NCI-H2227 (cell line): Measurements from ENCODE around the gene SMARCAL1.

ENCODE experiments used
- DNase-seq: peaks from one replicate; lab custom pipeline; 2025; ENCODE audit not compliant: unreplicated experiment; lab: John Stamatoyannopoulos, UW

The SMARCAL1 gene

GRCh38 chr2:216392018-216392562, 20.2 kb upstream of the SMARCAL1 start:
- DNase-seq: peak; percentile 44

- no peak for DNase-seq
Measured at GRCh38 chr2:216392945-216393840, 19.1 kb upstream of the SMARCAL1 start.

- no peak for DNase-seq
Measured at GRCh38 chr2:216394881-216395280, 17.4 kb upstream of the SMARCAL1 start.

GRCh38 chr2:216399621-216400020, 12.7 kb upstream of the SMARCAL1 start:
- no peak for DNase-seq

- peak; percentile 16 for DNase-seq
Measured at GRCh38 chr2:216402751-216403150, 9.5 kb upstream of the SMARCAL1 start.

- DNase-seq: peak; percentile 44
Measured at GRCh38 chr2:216404010-216404618, 8.2 kb upstream of the SMARCAL1 start.

GRCh38 chr2:216405588-216405987, 6.7 kb upstream of the SMARCAL1 start:
- DNase-seq: no peak

- DNase-seq: no peak
Measured at GRCh38 chr2:216406826-216407225, 5.5 kb upstream of the SMARCAL1 start.

- DNase-seq: peak; percentile 46
Measured at GRCh38 chr2:216408426-216409290, 3.6 kb upstream of the SMARCAL1 start.

GRCh38 chr2:216410550-216410949, 1.7 kb upstream of the SMARCAL1 start:
- DNase-seq: no peak

GRCh38 chr2:216413882-216414281, 1.6 kb downstream of the SMARCAL1 start:
- DNase-seq: no peak

- no peak for DNase-seq
Measured at GRCh38 chr2:216414772-216415319, 2.6 kb downstream of the SMARCAL1 start.

GRCh38 chr2:216415541-216415940, 3.3 kb downstream of the SMARCAL1 start:
- no peak for DNase-seq

GRCh38 chr2:216416571-216417307, 4.5 kb downstream of the SMARCAL1 start:
- DNase-seq: no peak

- no peak for DNase-seq
Measured at GRCh38 chr2:216418981-216419380, 6.7 kb downstream of the SMARCAL1 start.

- DNase-seq: no peak
Measured at GRCh38 chr2:216420367-216421101, 8.2 kb downstream of the SMARCAL1 start.

- DNase-seq: no peak
Measured at GRCh38 chr2:216423071-216423470, 10.8 kb downstream of the SMARCAL1 start.

- DNase-seq: no peak
Measured at GRCh38 chr2:216424274-216424673, 12.0 kb downstream of the SMARCAL1 start.

- DNase-seq: no peak
Measured at GRCh38 chr2:216425008-216425787, 12.9 kb downstream of the SMARCAL1 start.
